AML-193 (cell line): ENCODE results near the gene KSR2.
"Not testable (repeated sequence)": the region's sequence is repeated elsewhere in the genome, so short reads cannot be mapped to it uniquely, and the experiment has no call there.

Experiments
- DNase-seq, 2 experiments: peaks; one replicate each; lab custom pipeline; 2025; lab: John Stamatoyannopoulos, UW

KSR2 gene

DNA sequence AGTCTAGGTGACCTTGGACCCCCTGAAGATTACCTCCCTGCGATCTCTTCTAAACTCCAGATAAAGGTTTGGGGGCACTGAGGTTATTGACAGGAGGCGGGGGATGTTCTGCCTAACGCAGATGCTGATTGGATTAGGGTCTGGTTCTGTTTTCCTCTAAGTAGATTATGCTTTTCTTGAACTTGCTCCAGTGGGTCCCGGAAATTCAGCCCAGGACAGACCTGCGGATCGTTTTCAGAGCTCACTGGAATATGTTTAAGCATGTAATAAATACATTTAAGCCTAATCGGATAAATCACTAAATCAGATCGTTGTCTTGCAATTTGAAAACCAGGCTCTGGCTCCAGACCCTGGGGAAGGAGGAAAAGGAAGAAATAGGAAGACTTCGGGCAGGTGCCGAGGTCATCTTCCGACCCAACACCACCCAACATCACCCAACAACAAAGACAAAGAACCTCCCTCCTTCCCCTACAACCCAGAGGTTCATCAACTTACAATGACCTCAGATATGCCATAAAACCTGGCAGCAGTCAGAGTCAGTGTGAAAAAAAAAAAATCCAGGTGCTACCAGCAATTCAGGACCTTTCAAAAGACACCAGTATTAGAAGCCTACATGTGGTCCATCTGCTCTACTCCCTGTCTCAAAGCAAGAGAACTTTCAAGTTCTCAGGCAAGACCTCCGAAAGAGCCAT lies 148.4 kb downstream of the KSR2 start:
- DNase-seq: no peak

DNA sequence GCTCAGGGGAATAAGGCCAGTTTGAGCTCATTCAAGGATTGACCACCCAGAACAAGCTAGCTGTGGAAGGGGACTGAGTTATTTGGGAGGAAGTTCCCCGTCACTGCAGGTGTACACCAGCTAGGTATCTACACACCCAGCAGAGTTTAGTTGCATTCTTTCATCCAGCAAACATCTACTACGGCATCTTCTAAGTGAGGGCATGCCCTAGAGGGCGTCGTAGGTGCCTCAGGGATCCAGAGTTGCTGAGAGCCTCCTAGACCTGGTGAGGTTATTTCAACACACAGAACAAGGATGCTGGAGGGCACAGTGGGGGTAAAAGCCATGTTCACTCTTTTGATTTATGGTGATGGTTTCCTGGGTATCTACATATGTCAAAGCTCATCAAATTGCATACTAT lies 149.6 kb downstream of the KSR2 start:
- DNase-seq: no peak

DNA sequence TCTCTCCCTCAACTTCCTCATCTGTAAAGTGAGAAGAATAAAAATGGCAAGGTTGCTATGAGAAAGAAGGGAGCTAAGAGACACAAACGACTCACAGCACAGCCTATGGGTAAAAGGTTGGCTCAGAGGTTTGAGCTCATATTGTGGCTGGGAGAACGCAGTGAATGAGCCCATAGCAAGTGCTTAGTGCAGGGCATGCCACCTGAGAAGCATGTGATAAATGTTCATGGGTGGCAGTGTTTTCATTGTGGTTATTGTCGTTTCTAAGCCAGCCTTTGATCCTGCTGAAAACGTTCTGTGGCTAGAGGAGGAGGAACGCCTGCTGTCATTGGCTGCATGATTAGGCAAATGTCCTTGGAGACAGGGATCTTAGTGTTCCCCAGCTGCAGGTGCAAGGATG lies 150.4 kb downstream of the KSR2 start:
- no peak for DNase-seq

DNA sequence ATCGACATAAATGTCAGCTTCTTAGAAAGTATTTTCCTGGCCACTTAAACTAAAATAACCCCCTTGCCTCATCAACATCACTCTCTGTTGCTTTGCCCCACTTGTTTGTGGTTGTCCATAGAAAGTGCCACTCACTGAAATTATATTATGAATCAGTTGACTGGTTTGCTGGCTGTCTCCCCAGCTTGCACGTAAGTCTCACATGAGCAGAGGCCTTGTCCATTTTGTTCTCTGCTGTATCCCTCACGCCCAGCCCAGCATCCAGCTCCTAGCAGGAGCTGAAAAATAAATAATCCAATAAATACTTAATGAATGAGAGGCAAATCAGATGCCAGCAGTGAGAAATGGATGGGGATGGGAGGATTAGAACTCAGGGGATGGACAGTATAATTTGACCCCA lies 159.3 kb downstream of the KSR2 start:
- no peak for DNase-seq

- no peak for DNase-seq
Measured at GRCh38 chr12:117807946-117808345, 160.8 kb downstream of the KSR2 start.

DNA sequence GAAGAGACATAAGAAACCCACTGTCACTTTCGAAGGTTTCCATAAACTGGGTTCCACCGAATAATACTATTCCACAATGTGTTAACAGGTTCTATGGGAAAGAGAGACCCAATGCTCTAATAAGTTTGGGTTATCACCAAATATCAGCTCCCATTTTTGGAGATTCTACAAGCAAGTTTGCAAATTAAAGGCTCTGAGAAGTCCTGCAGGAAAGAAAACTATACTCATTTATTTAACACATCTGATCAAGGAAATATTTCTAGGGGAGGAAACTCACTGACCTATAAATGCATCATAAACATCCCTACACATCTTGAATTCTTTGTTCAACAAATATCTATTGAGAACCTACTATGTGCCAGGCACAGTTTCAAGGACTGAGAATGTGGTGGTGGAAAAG lies 161.4 kb downstream of the KSR2 start:
- no peak for DNase-seq

- DNase-seq: no peak
Measured at GRCh38 chr12:117805865-117806264, 162.9 kb downstream of the KSR2 start.

GRCh38 chr12:117803001-117803400 lies 165.8 kb downstream of the KSR2 start:
- no peak for DNase-seq

GRCh38 chr12:117800711-117801110 lies 168.1 kb downstream of the KSR2 start:
- not testable (repeated sequence) for DNase-seq

- DNase-seq: no peak
Measured at GRCh38 chr12:117797202-117797601, 171.6 kb downstream of the KSR2 start.

DNA sequence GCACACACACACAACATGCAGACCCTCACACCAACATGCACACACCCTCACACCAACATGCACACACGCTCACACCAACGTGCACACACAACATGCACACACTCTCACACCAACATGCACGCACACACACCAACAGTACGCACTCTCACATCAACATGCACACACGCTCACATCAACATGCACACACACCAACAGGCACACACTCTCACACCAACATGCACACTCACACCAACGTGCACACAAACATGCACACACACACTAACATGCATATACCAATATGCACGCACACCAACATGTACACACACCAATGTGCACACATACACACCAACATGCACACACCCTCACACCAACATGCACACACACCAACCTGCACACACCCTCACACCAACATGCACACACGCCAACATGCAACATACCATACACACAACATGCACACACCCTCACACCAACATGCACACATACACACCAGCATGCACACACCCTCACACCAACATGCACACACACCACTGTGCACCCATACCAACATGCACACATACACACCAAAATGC lies 175.8 kb downstream of the KSR2 start:
- no peak for DNase-seq

DNA sequence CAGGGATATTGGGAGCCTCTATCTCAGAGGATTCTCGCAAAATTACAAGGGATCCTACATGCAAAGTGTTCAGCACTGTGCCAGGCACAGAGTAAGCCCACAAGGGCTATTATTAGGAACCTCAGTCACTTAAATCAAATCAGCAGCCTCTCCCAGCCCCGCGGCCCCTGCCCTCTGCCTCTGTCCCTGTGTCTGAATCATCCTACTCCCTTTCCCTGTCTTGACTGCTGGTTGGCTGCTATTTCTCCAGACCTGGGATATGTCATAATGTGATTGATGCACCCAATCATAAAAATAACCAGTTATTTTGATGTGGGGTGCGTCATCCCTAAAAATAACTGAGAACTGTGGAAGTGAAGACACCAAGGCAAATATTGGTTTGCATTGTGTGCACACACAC lies 176.3 kb downstream of the KSR2 start:
- DNase-seq: no peak

DNA sequence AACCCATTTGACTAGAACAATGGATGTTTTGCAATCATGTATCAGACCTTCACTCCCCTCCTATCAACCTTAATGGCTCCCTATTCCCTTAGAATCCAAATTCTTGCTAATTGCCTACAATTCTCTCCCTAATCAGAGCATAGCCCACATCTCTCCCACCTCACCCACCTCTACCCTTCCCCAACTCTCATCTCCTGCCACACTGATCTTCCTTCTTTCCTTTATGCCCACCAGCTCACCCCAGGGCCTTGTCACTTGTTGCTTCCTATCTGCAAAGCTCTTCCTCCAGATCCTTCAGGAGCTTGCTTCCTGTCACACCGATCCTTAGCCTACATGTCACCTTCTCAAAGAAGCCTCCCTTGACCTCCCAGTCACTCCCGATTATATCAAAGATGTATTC lies 177.8 kb downstream of the KSR2 start:
- no peak for DNase-seq

GRCh38 chr12:117790198-117790597 lies 178.6 kb downstream of the KSR2 start:
- no peak for DNase-seq

- no peak for DNase-seq
Measured at GRCh38 chr12:117789195-117789912, 179.4 kb downstream of the KSR2 start.

DNA sequence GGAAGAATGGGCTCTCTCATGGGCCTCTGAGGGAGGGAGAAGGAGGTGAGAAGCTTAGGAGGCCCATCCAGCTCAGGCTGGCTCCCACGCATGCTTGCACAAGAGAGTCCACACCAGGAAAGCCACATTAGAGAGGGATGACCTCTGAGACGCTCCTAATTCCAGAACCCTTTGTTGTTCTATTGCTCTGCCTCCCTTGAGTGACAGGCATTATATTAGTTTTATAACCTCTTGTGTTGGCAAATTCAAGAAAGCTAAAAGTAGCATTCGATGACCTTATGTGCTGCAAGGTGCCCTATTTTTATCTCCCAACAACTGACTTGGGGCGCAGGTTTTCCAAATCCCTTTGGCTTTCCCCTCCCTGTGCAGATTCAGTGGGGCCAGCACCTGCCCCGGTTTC lies 190.1 kb downstream of the KSR2 start:
- no peak for DNase-seq

DNA sequence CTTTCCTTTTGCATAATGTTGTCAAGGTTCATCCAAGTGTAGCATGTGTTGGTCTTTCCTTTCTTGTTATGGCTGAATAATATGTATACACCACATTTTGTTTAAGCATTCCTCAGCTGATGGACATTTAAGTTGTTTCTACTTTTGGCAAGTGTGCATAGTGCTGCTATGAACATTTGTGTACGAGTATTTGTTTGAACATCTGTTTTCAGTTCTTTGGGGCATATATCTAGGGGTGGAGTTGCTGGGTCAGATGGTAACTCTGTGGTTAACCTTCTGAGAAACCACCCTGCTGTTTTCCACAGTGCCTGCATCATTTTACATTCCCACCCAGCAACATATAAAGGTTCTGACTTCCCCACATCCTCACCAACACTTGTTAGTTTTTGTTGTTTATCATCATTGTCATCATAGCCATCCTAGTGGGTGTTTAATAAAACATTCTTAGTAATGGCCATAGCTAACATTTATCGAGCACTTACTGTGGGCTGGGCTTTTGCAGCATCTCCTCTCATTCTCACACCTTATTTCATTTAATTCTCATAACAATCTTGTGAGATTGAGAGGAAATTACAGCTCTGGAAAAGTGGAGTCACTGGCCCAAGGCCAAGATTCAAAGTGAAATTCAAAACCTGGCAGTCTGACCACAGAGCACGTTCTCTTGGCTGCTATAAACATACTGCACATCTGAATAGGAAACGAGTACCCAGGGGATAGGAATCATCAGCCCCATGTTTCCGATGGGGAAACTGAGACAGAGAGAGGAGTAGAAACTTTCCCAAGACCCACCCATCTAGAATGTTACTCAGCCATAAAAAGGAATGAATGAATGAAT lies 193.6 kb downstream of the KSR2 start:
- no peak for DNase-seq

DNA sequence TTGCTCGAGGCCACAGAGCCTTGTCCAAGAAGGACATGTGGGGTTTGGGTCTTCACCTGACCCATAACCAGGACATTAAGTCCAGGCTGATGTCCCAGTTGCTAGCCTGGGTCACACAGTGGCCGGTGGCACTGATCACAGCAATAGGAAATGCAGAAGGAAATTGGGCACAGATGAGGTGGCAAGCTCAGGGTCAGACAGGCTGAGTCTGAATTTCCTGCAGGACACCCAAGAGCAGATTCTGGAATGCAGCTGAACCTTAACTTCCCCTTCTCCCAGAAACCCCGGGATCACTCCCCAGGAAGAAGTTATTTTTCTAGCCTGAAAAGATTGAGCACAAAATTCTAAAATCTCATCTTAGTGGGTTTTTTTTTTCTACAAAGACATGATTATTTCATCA lies 199.9 kb downstream of the KSR2 start:
- no peak for DNase-seq

DNA sequence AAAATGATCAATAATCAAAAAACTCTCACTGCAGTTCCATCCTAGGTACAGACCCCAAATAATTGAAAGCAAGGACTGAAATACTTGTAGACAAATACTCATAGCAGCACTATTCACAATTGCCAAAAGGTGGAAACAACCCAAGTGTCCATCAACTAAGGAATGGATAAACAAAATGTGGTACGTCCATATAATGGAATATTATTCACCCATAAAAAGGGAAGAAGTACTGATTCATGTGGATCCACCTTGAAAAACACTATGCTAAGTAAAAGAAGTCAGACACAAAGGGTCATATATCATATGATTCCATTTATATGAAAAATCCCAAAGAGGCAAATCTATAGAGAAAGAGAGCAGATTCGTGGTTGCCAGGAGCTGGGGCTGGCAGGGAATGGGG lies 202.8 kb downstream of the KSR2 start:
- DNase-seq: no peak

- DNase-seq: no peak
Measured at GRCh38 chr12:117762143-117762542, 206.6 kb downstream of the KSR2 start.

DNA sequence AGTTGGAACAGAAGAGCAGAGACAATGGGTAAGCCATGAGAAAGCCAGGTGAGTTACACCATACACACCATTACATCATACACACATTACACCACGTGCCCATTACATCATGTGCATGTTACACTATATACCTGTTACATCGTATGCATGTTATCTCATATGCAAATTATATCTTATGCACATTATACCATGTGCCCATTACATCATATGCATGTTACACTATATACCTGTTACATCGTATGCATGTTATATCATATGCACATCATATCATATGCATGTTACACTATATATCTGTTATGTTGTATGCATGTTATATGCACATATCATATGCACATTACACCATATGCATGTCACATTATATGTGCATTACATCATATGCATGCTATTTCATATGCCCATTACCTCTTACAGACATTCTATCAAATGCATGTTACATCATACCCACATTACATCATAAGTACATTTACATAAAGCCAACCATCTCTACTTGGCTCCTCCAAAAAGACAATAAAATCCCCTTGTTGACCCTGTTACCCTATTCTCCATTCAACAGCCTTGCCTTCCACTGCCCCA lies 207.2 kb downstream of the KSR2 start:
- DNase-seq: no peak

DNA sequence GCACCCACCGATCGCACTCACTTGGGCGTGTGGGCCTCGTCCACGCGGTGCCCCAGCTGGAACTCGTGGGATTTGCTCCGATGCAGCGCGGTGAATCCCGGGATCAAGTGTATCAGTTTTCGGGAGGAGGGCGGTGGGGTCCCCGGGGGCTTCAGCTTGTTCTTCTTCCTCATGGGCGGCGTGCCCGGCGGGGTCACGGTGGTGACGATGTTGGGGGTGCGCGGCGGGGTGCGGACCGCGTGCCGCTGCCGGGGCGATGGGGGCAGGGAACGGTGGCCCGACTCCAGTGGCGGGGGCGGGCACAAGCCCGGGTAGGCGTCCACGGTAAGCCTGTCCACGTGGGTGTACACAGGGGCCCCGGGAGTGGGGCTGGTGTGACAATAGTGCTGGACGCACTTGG lies 207.8 kb downstream of the KSR2 start:
- no peak for DNase-seq
